Skeletal muscle tissue (tissue), 4 donors: Measurements from ENCODE around the gene RCC1. TPM values are rescaled to one million over a fixed set of nuclear protein-coding genes. Genes with fewer than 3 reads are reported as not detected.
A peak's percentile ranks its signal among the peaks of the same experiment; 100 is the strongest.
"Not testable (repeated sequence)": the region's sequence is repeated elsewhere in the genome, so short reads cannot be mapped to it uniquely, and the experiment has no call there.

Experiments used
- H3K27ac ChIP-seq: one replicate; pipeline ENCODE4 v1.7.0; 2013; ENCODE audit warnings: mild to moderate bottlenecking, low read depth, low read length, inconsistent platforms
- H3K27me3 ChIP-seq, 3 donors: one replicate each; pipeline ENCODE4 v1.7.0; 2013; ENCODE audit warnings: low read length in 3 of 3; ENCODE audit not compliant: control insufficient read depth in 3 of 3, insufficient read depth in 3 of 3
- H3K36me3 ChIP-seq, 3 donors: one replicate each; pipeline ENCODE4 v1.7.0; 2013; ENCODE audit warnings: low read length in 3 of 3; ENCODE audit not compliant: control insufficient read depth in 3 of 3, insufficient read depth in 3 of 3
- H3K4me1 ChIP-seq, 3 donors: one replicate each; pipeline ENCODE4 v1.7.0; 2013; ENCODE audit warnings: low read length in 3 of 3, mild to moderate bottlenecking in 3 of 3; ENCODE audit not compliant: control insufficient read depth in 3 of 3, insufficient read depth in 3 of 3
- H3K4me3 ChIP-seq, 3 donors: one replicate each; pipeline ENCODE4 v1.7.0; 2013; ENCODE audit warnings: low read length in 3 of 3
- H3K9ac ChIP-seq, 3 donors: one replicate each; pipeline ENCODE4 v1.7.0; 2013; ENCODE audit warnings: low read length in 3 of 3, mild to moderate bottlenecking in 3 of 3, moderate library complexity in 2 of 3, low read depth in 1 of 3
- H3K9me3 ChIP-seq, 3 donors: one replicate each; pipeline ENCODE4 v1.7.0; 2013; ENCODE audit warnings: low read length in 3 of 3; ENCODE audit not compliant: control insufficient read depth in 3 of 3
- total RNA-seq: library from RNA; depleted of rRNA; stranded (reverse); fragments of >200 nt; gene quantifications from one replicate; pipeline ENCODE4 v1.2.3, GENCODE V29; 2014
- donor health status: Osteomylitis.

Gene RCC1
- total RNA-seq, 1 donor from 2014 or later = 21.9 TPM

GRCh38 chr1:28540651-28541050, 34.8 kb downstream of the RCC1 start:
- Histone ChIP-seq H3K4me3 (no peak overlapping the region), H3K36me3 (peaks cover 15 to 24% (median 23%) of the 10 kb centered on the region in 3 donors), H3K27me3 (no peaks in the 10 kb centered on the region), H3K4me1 (no peaks in the 10 kb centered on the region), H3K27ac (no peak overlapping the region), H3K9me3 (no peaks in the 10 kb centered on the region), H3K9ac (no peak overlapping the region)

- H3K36me3 ChIP-seq = peaks cover 7 to 15% (median 15%) of the 10 kb centered on the region in 3 donors
- not testable (repeated sequence) for H3K9ac ChIP-seq, H3K4me1 ChIP-seq, H3K27me3 ChIP-seq, H3K9me3 ChIP-seq, H3K27ac ChIP-seq, H3K4me3 ChIP-seq
Observed at GRCh38 chr1:28541414-28542015, 35.7 kb downstream of the RCC1 start.

GRCh38 chr1:28545246-28545628, 39.4 kb downstream of the RCC1 start:
- Histone ChIP-seq H3K36me3 (no peaks in the 10 kb centered on the region), H3K27me3 (no peaks in the 10 kb centered on the region), H3K9me3 (no peaks in the 10 kb centered on the region), H3K4me1 (no peaks in the 10 kb centered on the region), H3K4me3 (no peak overlapping the region), H3K9ac (no peak overlapping the region), H3K27ac (no peak overlapping the region)

- H3K4me3 ChIP-seq = no peak overlapping the region
- H3K9me3 ChIP-seq = no peaks in the 10 kb centered on the region
- no peak overlapping the region for H3K9ac ChIP-seq
- H3K27ac ChIP-seq = no peak overlapping the region
- peaks cover 2 to 5% (median 4%) of the 10 kb centered on the region in 3 donors for H3K4me1 ChIP-seq
- no peaks in the 10 kb centered on the region for H3K36me3 ChIP-seq
- no peaks in the 10 kb centered on the region for H3K27me3 ChIP-seq
Observed at GRCh38 chr1:28548318-28548717, 42.5 kb downstream of the RCC1 start.

DNA sequence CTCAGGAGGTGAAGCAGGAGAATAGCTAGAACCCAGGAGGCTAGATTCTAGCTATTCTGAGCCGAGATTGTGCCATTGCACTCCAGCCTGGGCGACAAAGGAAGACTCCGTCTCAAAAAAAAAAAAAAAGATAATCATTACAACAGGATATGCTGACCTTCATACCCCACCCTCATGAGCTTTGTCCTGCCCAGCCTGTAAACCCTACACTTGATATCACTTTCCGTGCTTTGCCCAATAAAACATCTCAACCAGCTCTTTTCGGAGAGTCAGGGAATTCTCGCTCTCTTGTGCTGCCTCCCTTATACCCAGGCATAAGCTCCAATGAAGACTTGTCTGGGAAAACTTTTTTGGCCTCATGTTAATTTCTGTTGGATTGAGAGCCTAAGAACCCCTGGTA, 45.5 kb downstream of the RCC1 start:
- Histone ChIP-seq H3K9ac (no peak overlapping the region), H3K36me3 (peaks cover 0 to 2% (median under 1%) of the 10 kb centered on the region in 3 donors), H3K4me1 (peaks cover 5 to 11% (median 7%) of the 10 kb centered on the region in 3 donors), H3K27ac (peak overlapping the region; percentile 89), H3K27me3 (no peaks in the 10 kb centered on the region), H3K9me3 (no peaks in the 10 kb centered on the region), H3K4me3 (no peak overlapping the region)

- Histone ChIP-seq H3K4me1 (peaks cover 5 to 11% (median 7%) of the 10 kb centered on the region in 3 donors), H3K36me3 (peaks cover 0 to 4% (median 4%) of the 10 kb centered on the region in 3 donors), H3K9me3 (no peaks in the 10 kb centered on the region), H3K9ac (peak within 1 kb of the TSS; percentile 96 to 100 (median 99)), H3K27ac (peak within 1 kb of the TSS; percentile 89), H3K4me3 (peak within 1 kb of the TSS; percentile 97 to 99 (median 98)), H3K27me3 (no peaks in the 10 kb centered on the region)
Observed at GRCh38 chr1:28552758-28553663, 47.2 kb downstream of the RCC1 start, which contains the start of gene TRNAU1AP. Gene TRNAU1AP (plus strand): TSS chr1:28553085. CDS start chr1:28553111, 26 bp downstream.

- H3K4me1 ChIP-seq = peaks cover 9 to 10% (median 10%) of the 10 kb centered on the region in 3 donors
- no peak overlapping the region for H3K27ac ChIP-seq
- H3K9ac ChIP-seq = no peak overlapping the region
- peaks cover 30 to 48% (median 34%) of the 10 kb centered on the region in 3 donors for H3K36me3 ChIP-seq
- H3K27me3 ChIP-seq = no peaks in the 10 kb centered on the region
- no peak overlapping the region for H3K4me3 ChIP-seq
- H3K9me3 ChIP-seq = no peaks in the 10 kb centered on the region
Observed at GRCh38 chr1:28560886-28561285, 55.0 kb downstream of the RCC1 start.

DNA sequence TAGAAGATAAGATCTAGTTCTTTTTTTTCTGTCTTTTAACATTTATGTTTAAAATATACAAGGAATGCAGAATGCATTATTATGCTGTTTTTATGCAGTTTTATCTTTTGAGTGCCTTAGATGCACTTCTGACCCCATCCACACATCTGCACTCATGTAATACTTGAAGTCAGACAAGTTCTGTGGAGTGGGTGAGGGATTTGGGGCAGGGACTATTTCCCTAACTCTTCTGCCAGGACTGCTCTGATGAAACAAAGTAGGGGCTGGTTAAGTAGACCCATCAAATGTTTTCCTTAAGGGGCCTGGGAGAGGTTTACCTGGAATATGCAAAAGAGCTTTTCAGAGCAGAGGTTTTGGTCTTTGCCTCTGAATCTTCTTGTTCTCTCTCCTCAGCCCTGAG, 58.5 kb downstream of the RCC1 start:
- peaks cover 37 to 65% (median 54%) of the 10 kb centered on the region in 3 donors for H3K36me3 ChIP-seq
- H3K9me3 ChIP-seq = no peaks in the 10 kb centered on the region
- no peaks in the 10 kb centered on the region for H3K27me3 ChIP-seq
- no peak overlapping the region for H3K27ac ChIP-seq
- peaks cover 9 to 10% (median 10%) of the 10 kb centered on the region in 3 donors for H3K4me1 ChIP-seq
- H3K9ac ChIP-seq = peak overlapping the region in 1 of 3 donors; percentile 33
- H3K4me3 ChIP-seq = no peak overlapping the region

GRCh38 chr1:28565040-28565439, 59.2 kb downstream of the RCC1 start:
- Histone ChIP-seq H3K36me3 (peaks cover 37 to 63% (median 55%) of the 10 kb centered on the region in 3 donors), H3K9me3 (no peaks in the 10 kb centered on the region)

GRCh38 chr1:28565726-28566125, 59.9 kb downstream of the RCC1 start:
- no peaks in the 10 kb centered on the region for H3K9me3 ChIP-seq
- no peak overlapping the region for H3K4me3 ChIP-seq
- H3K27me3 ChIP-seq = no peaks in the 10 kb centered on the region
- H3K27ac ChIP-seq = no peak overlapping the region
- H3K9ac ChIP-seq = no peak overlapping the region
- H3K4me1 ChIP-seq = peaks cover 5 to 6% (median 5%) of the 10 kb centered on the region in 3 donors
- H3K36me3 ChIP-seq = peaks cover 32 to 62% (median 54%) of the 10 kb centered on the region in 3 donors

More at GRCh38 chr1:28565040-28565439, 59.2 kb downstream of the RCC1 start:
- Histone ChIP-seq H3K9ac (no peak overlapping the region), H3K4me1 (peaks cover 9 to 10% (median 10%) of the 10 kb centered on the region in 3 donors), H3K27me3 (no peaks in the 10 kb centered on the region), H3K4me3 (no peak overlapping the region), H3K27ac (no peak overlapping the region)
